ENCODE results near the gene TIMP2. TPM values are rescaled to one million over a fixed set of nuclear protein-coding genes. Genes with fewer than 3 reads are reported as not detected.

Gene TIMP2
- total and polyA plus RNA-seq, 2 of the 13 experiments (the other 11 are each of a cell fraction or from before 2014, with no cell fraction given), result 3.8 to 8.5 TPM

- no peak for TF ChIP-seq NPAS2 (CRISPR knock-in tag; IDR thresholded peaks at IDR 0.05; ENCODE audit: borderline replicate concordance)
- TF ChIP-seq IRF2 (CRISPR knock-in tag; IDR thresholded peaks at IDR 0.05), result peak; percentile 68
- peak; percentile 64 for TF ChIP-seq DRAP1 (CRISPR knock-in tag; IDR thresholded peaks at IDR 0.05)
- peak; percentile 60; the same call in 1 of the 2 replicates for TF ChIP-seq ZNF607 (CRISPR knock-in tag; IDR thresholded peaks at IDR 0.05; ENCODE audit: borderline replicate concordance)
- TF ChIP-seq ZNF251 (CRISPR knock-in tag; IDR thresholded peaks at IDR 0.05), result no peak
- TF ChIP-seq MED1 (CRISPR knock-in tag; IDR thresholded peaks at IDR 0.05), result peak; percentile 88
- TF ChIP-seq GATAD2A (CRISPR knock-in tag; IDR thresholded peaks at IDR 0.05), result peak; percentile 77; the same call in 1 of the 2 replicates
- TF ChIP-seq POGK (CRISPR knock-in tag; conservative IDR thresholded peaks at IDR 0.05), result no peak
- peak; percentile 34; the same call in 1 of the 2 replicates for TF ChIP-seq ZGPAT (CRISPR knock-in tag; IDR thresholded peaks at IDR 0.05)
- no peak for TF ChIP-seq RERE (CRISPR knock-in tag; IDR thresholded peaks at IDR 0.05; ENCODE audit: low read depth)
- TF ChIP-seq DZIP1 (CRISPR knock-in tag; IDR thresholded peaks at IDR 0.05), result 0 out of 2 replicates have a peak, but pooled peaks have one; percentile 60
- TF ChIP-seq ATAD3A (CRISPR knock-in tag; IDR thresholded peaks at IDR 0.05), result no peak
- 0 out of 2 replicates have a peak, but pooled peaks have one; percentile 11 for TF ChIP-seq SP5 (CRISPR knock-in tag; IDR thresholded peaks at IDR 0.05; ENCODE audit: borderline replicate concordance, low read depth)
- peak; percentile 31; the same call in 1 of the 2 replicates for TF ChIP-seq ZKSCAN8 (CRISPR knock-in tag; IDR thresholded peaks at IDR 0.05; ENCODE audit: borderline replicate concordance)
- no peak for TF ChIP-seq ZNF441 (CRISPR knock-in tag; IDR thresholded peaks at IDR 0.05; ENCODE audit: borderline replicate concordance)
- no peak for TF ChIP-seq ZNF446 (CRISPR knock-in tag; IDR thresholded peaks at IDR 0.05)
- peak; percentile 58 for TF ChIP-seq CEBPG (CRISPR knock-in tag; IDR thresholded peaks at IDR 0.05)
Observed at GRCh38 chr17:78933025-78933958, 8.1 kb upstream of the TIMP2 start (continued).
